Epithelial cell of prostate (primary cell): Measurements from ENCODE around the gene FAM180A.

Source experiments
- DNase-seq: peaks from one replicate; pipeline ENCODE4 v3.0.0-alpha.2; 2011; ENCODE audit warnings: low read depth, low spot score
- H3K27ac ChIP-seq: fragments of 450-650 bp; 2 replicates; pipeline ENCODE4 v1.5.1; 2017; ENCODE audit warnings: mild to moderate bottlenecking

The FAM180A gene

DNA sequence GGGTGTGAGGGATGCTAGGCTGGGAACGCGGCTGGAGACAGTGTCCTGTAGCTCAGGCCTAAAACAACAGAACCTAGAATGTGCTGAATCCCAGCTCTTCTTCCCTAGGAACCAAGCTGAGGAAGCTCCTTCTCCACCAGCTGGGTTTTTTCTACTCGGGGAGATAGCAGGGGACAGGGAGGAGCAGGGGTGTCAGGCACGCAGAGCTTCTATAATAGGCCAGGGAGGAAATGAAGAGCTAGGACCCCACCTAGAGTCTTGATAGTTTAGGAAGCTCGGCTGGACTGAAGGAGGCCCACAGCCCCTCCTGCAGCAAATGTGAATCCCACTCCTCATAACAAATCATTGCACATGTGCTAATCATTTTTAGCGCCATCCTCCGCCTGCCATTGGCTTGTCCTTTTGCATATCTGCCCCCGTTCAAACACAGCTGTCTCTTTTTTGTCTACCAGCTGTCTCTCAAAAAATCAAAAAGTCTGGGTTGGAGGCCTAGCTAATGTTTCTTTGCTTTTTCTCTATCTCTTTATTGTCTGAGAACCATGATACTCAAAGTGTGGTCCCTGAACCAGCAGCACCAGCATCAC, 24.1 kb upstream of the FAM180A start:
- DNase-seq = no peak
- peak overlapping the region; percentile 74 for H3K27ac ChIP-seq

DNA sequence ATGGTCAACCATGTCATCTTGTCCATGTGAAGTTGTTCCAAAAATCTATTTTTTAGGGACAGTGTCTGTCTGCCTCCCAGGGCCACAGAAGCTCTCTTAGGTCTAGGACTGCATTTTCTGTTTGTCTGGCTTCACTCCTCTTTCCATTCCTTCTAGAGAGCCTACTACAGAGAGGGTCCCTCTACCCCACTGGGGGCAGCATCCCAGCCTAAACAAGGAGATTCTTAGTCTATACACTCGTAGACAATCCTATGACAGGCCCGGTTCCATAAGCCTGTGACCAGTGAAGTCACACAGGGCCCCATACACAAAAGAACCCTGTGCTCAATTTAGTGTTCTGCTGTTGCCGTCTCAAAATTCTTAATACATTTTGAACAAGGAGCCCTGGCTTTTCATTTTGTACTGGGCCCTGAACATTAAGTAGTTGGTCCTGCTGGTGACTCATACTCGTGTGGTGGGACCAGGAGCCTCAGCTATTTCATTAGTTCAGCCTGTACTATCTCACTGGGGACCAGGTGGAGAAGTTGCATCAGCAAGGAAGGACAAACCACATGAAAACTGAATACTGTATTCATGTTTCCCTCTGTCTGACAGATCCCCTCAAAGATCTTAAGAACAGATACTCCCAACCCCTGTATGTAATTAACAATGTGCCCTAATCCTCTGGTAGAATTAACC, 23.5 kb upstream of the FAM180A start:
- no peak for DNase-seq
- peak overlapping the region; percentile 26 for H3K27ac ChIP-seq

DNA sequence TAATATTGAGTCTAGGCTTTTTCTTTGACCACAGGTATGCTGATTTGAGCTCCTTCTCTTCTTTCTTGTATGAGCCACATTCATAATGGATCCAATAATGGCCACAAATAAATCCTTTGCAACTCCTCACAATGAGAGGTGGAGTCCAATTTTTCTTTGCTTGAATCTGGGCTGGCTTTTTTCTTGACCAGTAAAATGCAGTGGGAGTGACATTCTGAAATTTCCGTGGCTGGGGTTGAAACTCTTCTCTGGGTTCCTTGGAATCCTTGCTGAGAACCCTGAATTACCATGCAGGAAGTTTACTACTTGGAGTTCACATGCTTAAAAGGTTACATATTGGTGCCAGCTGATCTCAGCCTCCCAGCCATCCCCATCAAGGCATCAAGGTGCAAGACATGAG, 22.4 kb upstream of the FAM180A start:
- H3K27ac ChIP-seq = no peak overlapping the region
- no peak for DNase-seq

DNA sequence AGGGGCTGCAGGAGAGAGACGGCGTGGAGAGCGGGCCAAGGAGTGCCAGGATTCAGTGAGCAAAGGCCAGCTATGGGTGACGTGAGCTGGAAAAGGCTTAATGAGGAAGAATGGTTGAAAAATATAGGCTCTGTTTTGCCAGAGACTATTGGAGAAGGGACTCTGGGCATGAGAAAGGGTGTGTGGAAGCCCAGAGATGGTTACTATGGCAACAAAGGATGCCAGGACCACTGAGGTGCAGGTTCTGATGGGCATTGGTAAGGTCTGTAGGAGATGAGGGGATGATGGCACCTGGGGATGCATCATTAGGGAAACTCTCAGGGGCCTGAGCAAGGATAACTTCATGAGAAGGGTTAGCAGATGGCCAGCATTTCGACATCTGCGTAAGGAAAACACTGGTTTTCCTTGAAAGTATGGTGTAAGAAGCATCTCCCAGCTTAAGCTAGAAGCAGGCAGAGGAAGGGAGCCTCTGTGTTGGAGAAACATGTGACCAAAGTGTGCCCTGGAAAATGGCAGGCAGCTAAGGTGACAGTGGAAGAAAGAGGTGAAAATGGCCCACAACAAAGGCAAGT, 21.6 kb upstream of the FAM180A start:
- no peak for DNase-seq
- H3K27ac ChIP-seq = no peak overlapping the region

GRCh38 chr7:135769005-135769802, 20.6 kb upstream of the FAM180A start:
- DNase-seq = no peak
- no peak overlapping the region for H3K27ac ChIP-seq

GRCh38 chr7:135768467-135768866, 19.9 kb upstream of the FAM180A start:
- no peak overlapping the region for H3K27ac ChIP-seq
- DNase-seq = no peak

DNA sequence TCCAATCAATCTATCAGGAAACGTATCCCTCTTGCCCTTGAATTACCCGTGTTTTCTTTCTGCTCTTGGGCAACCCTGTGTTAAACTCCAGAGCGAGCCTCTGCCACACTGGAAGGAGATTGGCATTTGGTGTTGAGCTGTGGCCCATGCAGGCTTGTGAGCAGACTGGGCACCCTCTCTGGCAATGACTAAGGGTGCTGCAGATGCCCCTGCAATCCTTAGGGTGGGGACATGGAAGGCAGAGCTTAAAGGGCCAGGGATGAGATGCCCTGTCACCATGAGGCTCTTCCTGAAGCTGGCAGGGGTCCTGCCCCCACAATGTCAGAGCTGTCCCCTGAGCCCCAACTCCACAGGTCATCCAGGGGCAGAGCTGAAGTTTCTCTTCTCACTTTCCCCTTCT, 19.5 kb upstream of the FAM180A start:
- H3K27ac ChIP-seq = no peak overlapping the region
- no peak for DNase-seq

DNA sequence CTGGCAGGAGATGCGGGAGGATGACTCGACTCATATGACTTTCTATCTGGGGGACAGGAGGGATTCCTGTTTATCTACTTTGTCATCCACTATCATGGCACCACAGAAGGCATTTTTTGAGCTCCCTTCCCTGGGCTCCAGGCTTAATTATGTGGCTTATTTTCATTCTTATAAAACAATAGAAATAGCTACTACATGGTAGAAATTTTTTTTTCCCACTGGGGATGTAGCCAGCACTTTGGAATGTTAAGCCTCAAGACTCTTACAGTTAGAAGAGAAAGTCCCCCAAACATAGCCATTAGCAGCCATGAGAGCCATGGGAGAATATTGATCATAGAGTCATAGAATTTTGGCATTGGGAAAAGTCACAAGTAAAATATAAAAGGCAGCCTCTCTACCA, 14.6 kb upstream of the FAM180A start:
- no peak overlapping the region for H3K27ac ChIP-seq
- no peak for DNase-seq

GRCh38 chr7:135761751-135762488, 13.3 kb upstream of the FAM180A start:
- no peak for DNase-seq
- peak overlapping the region; percentile 33 for H3K27ac ChIP-seq

DNA sequence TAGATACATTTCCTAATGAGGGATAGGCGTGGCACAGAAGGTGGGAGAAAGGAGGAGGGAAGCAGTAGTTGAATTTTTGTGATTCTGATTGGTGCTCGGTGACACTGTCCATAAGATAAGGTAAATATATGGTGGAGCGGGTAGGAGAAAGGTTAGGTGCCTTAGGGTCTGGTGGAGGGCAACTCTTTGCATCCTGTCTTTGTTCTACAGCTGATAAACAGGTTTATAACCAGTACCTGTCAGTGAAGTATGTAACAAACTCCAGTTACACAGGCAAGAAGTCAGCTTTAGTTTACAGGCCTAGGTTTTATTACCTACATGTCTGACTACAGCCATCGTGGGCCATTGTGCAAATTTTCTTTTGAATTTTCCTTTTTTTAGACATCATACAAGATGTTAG, 10.9 kb upstream of the FAM180A start:
- DNase-seq = no peak
- no peak overlapping the region for H3K27ac ChIP-seq

- peak overlapping the region; percentile 48 for H3K27ac ChIP-seq
- no peak for DNase-seq
These were observed 9.9 kb upstream of the FAM180A start for GRCh38 chr7:135758531-135758932.

- no peak for DNase-seq
- peak overlapping the region; percentile 48 for H3K27ac ChIP-seq
These were observed 9.3 kb upstream of the FAM180A start for GRCh38 chr7:135757719-135758411.

DNA sequence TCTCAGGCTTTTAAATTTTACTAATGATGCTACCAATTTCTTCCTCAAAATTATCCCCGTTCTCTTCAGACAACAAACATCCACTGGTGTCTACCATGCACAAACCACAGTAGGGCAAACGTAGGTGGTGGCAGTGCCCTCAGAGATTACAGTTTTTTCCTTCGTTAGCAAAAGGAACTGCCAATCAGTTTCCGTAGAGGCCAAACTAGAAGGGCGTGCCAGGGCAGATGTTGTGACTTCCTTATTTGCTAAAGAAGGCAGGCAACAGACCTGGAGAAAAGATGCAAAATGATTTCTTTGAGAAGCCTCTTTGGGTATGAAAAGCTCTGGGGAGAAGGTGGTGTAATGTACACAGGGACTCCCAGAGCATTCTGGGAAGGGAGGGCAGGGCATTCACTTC, 7.6 kb upstream of the FAM180A start:
- no peak overlapping the region for H3K27ac ChIP-seq
- DNase-seq = no peak

- DNase-seq = no peak
- H3K27ac ChIP-seq = no peak overlapping the region
These were observed 6.7 kb upstream of the FAM180A start for GRCh38 chr7:135755351-135755753.

DNA sequence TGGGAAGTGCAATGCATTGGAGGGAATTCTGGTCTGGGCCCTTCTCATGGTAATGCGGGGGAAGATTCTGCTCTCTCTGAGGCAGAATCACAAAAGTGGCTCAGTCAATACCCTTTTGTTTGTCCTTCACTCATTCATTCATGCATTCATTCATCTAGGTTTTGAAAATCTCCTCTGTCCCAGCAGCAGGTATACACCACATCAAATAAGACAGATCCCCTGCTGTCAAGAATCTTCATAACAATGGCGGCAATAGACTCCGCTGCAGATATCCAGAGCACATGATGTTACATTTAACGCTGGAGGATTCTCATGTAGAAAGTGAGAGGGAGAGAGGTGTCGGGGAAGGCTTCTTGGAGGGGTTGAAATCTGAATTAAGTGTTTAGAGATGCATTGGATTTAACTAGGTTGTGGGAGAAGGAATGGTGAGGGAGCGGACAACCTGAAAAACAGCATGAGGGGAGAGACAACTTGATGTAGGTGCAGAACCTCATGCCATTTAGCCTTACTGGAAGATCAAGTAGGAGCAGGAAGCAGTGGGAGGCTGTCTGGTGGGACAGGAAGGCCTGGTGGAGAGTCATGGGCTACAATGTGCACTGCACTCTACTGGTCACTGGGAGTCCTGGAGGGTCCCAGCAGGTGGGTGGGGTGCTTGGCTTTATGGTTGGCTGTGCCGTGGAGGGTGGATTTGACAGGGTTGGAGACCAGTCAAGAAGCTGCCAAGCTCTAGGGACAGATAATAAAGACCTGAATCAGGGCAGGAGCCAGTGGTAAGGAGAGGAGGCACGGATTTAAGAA, 5.2 kb upstream of the FAM180A start:
- DNase-seq = no peak
- no peak overlapping the region for H3K27ac ChIP-seq

GRCh38 chr7:135747366-135747765, 1.2 kb downstream of the FAM180A start:
- peak overlapping the region; percentile 99 for H3K27ac ChIP-seq
- DNase-seq = no peak

GRCh38 chr7:135745703-135746312, 2.8 kb downstream of the FAM180A start:
- H3K27ac ChIP-seq = peak overlapping the region; percentile 99
- DNase-seq = peak; percentile 90

DNA sequence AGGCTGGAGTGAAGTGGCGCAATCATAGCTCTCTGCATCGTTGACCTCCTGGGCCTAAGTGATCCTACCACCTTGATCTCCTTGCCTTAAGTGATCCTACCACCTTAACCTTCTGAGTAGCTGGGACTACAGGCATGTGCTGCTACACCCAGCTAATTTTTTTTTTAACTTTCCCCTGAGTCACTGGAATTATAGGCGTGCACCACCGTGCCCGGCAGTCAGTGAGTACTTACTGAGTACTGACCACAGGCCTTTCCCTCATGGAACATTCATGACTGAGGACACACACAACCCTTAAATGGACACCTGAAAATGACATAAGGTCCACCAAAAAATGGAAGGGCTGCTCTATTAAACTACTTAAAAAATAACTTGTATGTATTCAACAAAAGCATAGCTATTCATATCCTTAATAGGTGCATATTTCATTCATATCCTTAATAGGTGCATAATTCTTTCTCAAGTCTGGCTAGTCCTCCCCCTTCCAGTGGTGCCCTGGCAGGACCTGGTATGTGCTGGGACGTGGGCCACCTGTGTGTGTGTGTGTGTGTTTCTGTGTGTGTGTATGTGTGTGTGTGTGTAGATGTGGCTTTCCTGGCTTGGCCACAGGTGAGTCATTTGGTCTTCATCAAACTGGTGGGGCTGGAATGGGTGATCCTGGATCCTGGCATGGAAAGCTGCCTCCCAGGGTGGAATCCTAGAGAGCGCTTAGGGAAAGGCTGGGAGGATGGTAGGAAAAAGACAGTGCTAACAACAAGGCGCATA, 3.5 kb downstream of the FAM180A start:
- peak overlapping the region; percentile 99 for H3K27ac ChIP-seq
- DNase-seq = peak; percentile 83
